HCT116 (cell line): ENCODE data around the gene DNAJC3. TPM values are rescaled to one million over a fixed set of nuclear protein-coding genes. Genes with fewer than 3 reads are reported as not detected.

Experiments used
- ATAC-seq: fragments of 200-7000 bp; cut with Tn5 transposase; 2 replicates; pipeline ENCODE4 v1.9.1; 2020; ENCODE audit warnings: mild to moderate bottlenecking, moderate library complexity
- BruUV-seq: library from RNA; stranded (reverse); fragments of 400-500 nt; replicated peaks from 2 replicates; lab custom pipeline; 2021; lab: Mats Ljungman, UMichigan
- CTCF ChIA-PET: fragments of 300-600 bp; sonication (Branson Sonifier 250); formaldehyde crosslinking; loops from one replicate; lab custom pipeline; 2021; ENCODE audit warnings: antibody characterized with exemption; lab: Charles Lee
- POLR2A ChIA-PET: fragments of 300-600, 350-600 bp; sonication (Branson Sonifier 250); formaldehyde crosslinking; loops from one replicate; lab custom pipeline; 2021; ENCODE audit warnings: antibody characterized with exemption; lab: Charles Lee
- RAD21 ChIA-PET, 2 experiments: fragments of 300-600 bp; sonication (Branson Sonifier 250); formaldehyde crosslinking; loops; one replicate each; lab custom pipeline; 2023; ENCODE audit warnings: low total read pairs in 2 of 2; ENCODE audit not compliant: uncharacterized antibody in 2 of 2, unreplicated experiment in 2 of 2, low non-redundant PET in 1 of 2; lab: Charles Lee
- DNase-seq: peaks from one replicate; pipeline ENCODE4 v3.0.0-alpha.2; 2010; ENCODE audit warnings: low read depth, low spot score
- H2AFZ ChIP-seq: fragments of 200-600 bp; shearing (Covaris generic), sonication (generic); 2 replicates; pipeline ENCODE4 v1.6.1; 2017; ENCODE audit warnings: low read depth, mixed run types, mixed read lengths, antibody characterized with exemption, low read length; ENCODE audit not compliant: poor library complexity, severe bottlenecking
- H3K27ac ChIP-seq: 2 replicates; pipeline ENCODE4 v1.5.1; 2012; ENCODE audit warnings: low read depth, low read length
- H3K27me3 ChIP-seq: fragments of 200-600 bp; sonication (generic); 2 replicates; pipeline ENCODE4 v1.6.1; 2016; ENCODE audit warnings: mixed run types, low read length, mixed read lengths; ENCODE audit not compliant: insufficient read depth
- H3K36me3 ChIP-seq, 2 experiments: fragments of 200-500 bp in 1 of 2; fragments of 200-600 bp in 1 of 2; sonication (Bioruptor generic) in 1 of 2; sonication (generic) in 1 of 2; 2 replicates each; pipeline versions ENCODE4 v1.5.1 to v1.6.1; 2014 to 2016; ENCODE audit warnings: low read length in 2 of 2, inconsistent platforms in 1 of 2, mixed read lengths in 1 of 2, mixed run types in 1 of 2; ENCODE audit not compliant: insufficient read depth in 2 of 2, control insufficient read depth in 1 of 2
- H3K4me1 ChIP-seq, 2 experiments: fragments of 200-600 bp in 1 of 2; sonication (generic) in 1 of 2; 2 replicates each; pipeline versions ENCODE4 v1.5.1 to v1.6.1; 2012 to 2017; ENCODE audit warnings: low read length in 2 of 2, inconsistent platforms in 1 of 2, mild to moderate bottlenecking in 1 of 2, mixed read lengths in 1 of 2, mixed run types in 1 of 2, moderate library complexity in 1 of 2; ENCODE audit not compliant: insufficient read depth in 2 of 2, control insufficient read depth in 1 of 2
- H3K4me2 ChIP-seq: fragments of 200-600 bp; sonication (generic); 2 replicates; pipeline ENCODE4 v1.6.1; 2017; ENCODE audit warnings: mixed run types, low read length, mixed read lengths
- H3K4me3 ChIP-seq, 2 experiments: fragments of 200-600 bp in 1 of 2; sonication (generic) in 1 of 2; replicated peaks in 1 of 2; 2 replicates each; pipeline ENCODE4 v1.5.1; 2011 to 2016; ENCODE audit warnings: low read length in 2 of 2, control low read depth in 1 of 2, low read depth in 1 of 2, mild to moderate bottlenecking in 1 of 2, mixed read lengths in 1 of 2, mixed run types in 1 of 2
- H3K79me2 ChIP-seq: fragments of 200-600 bp; sonication (generic); 2 replicates; pipeline ENCODE4 v1.6.1; 2017; ENCODE audit warnings: mild to moderate bottlenecking, mixed run types, low read length, moderate library complexity, mixed read lengths; ENCODE audit not compliant: insufficient read depth
- H3K9ac ChIP-seq: fragments of 200-600 bp; sonication (generic); 2 replicates; pipeline ENCODE4 v1.6.1; 2016; ENCODE audit warnings: low read length, mixed read lengths
- H3K9me2 ChIP-seq: fragments of 200-600 bp; sonication (generic), shearing (Covaris generic); 2 replicates; pipeline ENCODE4 v1.6.1; 2017; ENCODE audit warnings: mixed run types, mild to moderate bottlenecking, moderate library complexity; ENCODE audit not compliant: insufficient read depth
- H3K9me3 ChIP-seq, 2 experiments: fragments of 200-500 bp in 1 of 2; fragments of 200-600 bp in 1 of 2; sonication (Bioruptor generic) in 1 of 2; sonication (generic) in 1 of 2; 2 replicates each; pipeline ENCODE4 v1.6.1; 2014 to 2017; ENCODE audit warnings: low read length in 2 of 2, mixed read lengths in 2 of 2, inconsistent platforms in 1 of 2, low read depth in 1 of 2, mild to moderate bottlenecking in 1 of 2, mixed run types in 1 of 2, moderate library complexity in 1 of 2; ENCODE audit not compliant: control insufficient read depth in 1 of 2, insufficient read depth in 1 of 2
- H4K20me1 ChIP-seq: fragments of 200-600 bp; sonication (generic), shearing (Covaris generic); 2 replicates; pipeline ENCODE4 v1.6.1; 2017; ENCODE audit warnings: mixed run types, mild to moderate bottlenecking, moderate library complexity; ENCODE audit not compliant: insufficient read depth
- CBX3 ChIP-seq: IDR thresholded peaks from 2 replicates; pipeline ENCODE4 v1.6.1; 2012; ENCODE audit warnings: low read depth
- ELF1 ChIP-seq: IDR thresholded peaks from 2 replicates; pipeline ENCODE4 v1.6.1; 2012; ENCODE audit warnings: low read depth, borderline replicate concordance
- EZH2 ChIP-seq: fragments of 200-600 bp; sonication (generic); IDR thresholded peaks from 2 replicates; pipeline ENCODE4 v1.6.1; 2017; ENCODE audit warnings: antibody characterized with exemption, mixed run types
- EZH2phosphoT487 ChIP-seq: fragments of 200-600 bp; IDR thresholded peaks from 2 replicates; pipeline ENCODE4 v1.6.1; 2018; ENCODE audit warnings: antibody characterized with exemption, borderline replicate concordance
- FOSL1 ChIP-seq: IDR thresholded peaks from 2 replicates; pipeline ENCODE4 v1.6.1; 2012; ENCODE audit warnings: low read depth
- JUND ChIP-seq: IDR thresholded peaks from 2 replicates; pipeline ENCODE4 v1.6.1; 2012
- RAD21 ChIP-seq: IDR thresholded peaks from 2 replicates; pipeline ENCODE4 v1.6.1; 2012; ENCODE audit warnings: low read depth, mild to moderate bottlenecking
- SP1 ChIP-seq: IDR thresholded peaks from 2 replicates; pipeline ENCODE4 v1.6.1; 2012; ENCODE audit warnings: low read depth
- TCF7L2 ChIP-seq: IDR thresholded peaks from 2 replicates; pipeline ENCODE4 v1.7.0; 2011; ENCODE audit warnings: borderline replicate concordance, inconsistent platforms; ENCODE audit not compliant: insufficient read depth, insufficient read length; ENCODE audit errors: extremely low read depth
- ZFX ChIP-seq: fragments of 450-650 bp; IDR thresholded peaks from 2 replicates; pipeline ENCODE4 v1.6.1; 2017
- intact Hi-C: fragments of 100-400 bp; cut with micrococcal nuclease; formaldehyde crosslinking; loops from 2 replicates; pipeline ENCODE4 v1.10.0; 2022
- total RNA-seq: library from RNA; stranded (reverse); gene quantifications from one replicate; pipeline ENCODE4 v1.2.1, GENCODE V29; 2021; ENCODE audit not compliant: unreplicated experiment
- TF ChIP-seq, protein P1 (sequence below), 3 experiments: fragments of 200-600 bp in 1 of 3; sonication (generic) in 1 of 3; IDR thresholded peaks in 2 of 3; conservative IDR thresholded peaks in 1 of 3; 2 replicates each; pipeline ENCODE4 v1.5.1; 2012 to 2017; ENCODE audit warnings: low read depth in 2 of 3, low read length in 2 of 3, antibody characterized with exemption in 1 of 3, borderline replicate concordance in 1 of 3, control low read depth in 1 of 3, mild to moderate bottlenecking in 1 of 3, mixed read lengths in 1 of 3, mixed run types in 1 of 3, moderate library complexity in 1 of 3; ENCODE audit not compliant: insufficient read depth in 1 of 3

DNAJC3 gene
- total RNA-seq, 1 experiment from 2014 or later, result 28.5 TPM

DNA sequence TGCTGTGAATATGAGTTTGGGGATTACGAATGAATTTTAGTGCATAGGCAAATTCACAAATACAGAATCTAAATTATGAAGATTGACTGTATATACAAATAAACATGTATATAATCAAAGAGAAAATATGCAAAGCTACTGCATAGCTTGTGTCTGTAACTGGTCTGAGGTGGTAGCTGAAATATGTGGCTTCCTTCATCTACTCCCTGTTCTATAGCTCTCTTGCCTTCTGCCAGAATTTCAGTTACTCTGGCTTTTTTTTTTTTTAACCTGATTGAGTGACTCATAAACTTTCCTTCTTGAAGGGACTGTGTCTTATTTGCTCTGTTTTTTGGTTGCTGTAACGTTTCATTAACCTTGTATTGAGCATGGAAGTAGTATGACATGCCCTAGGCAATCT lies 26.6 kb downstream of the DNAJC3 start:
- no peak overlapping the region for H3K27ac ChIP-seq
- DNase-seq, result no peak
- H3K9me2 ChIP-seq, result no peaks in the 10 kb centered on the region
- RAD21 ChIA-PET, result no interaction called here
- POLR2A ChIA-PET, result no interaction called here
- H3K4me1 ChIP-seq, result no peaks in the 10 kb centered on the region
- BruUV-seq, result no TSS peak
- 0 out of 2 replicates have a peak, but pooled peaks cover 6% of the 10 kb centered on the region for H4K20me1 ChIP-seq
- CTCF ChIA-PET, result interaction anchor here (1.2 to 2.1 kb wide), 2 partner anchors 43 to 130 kb away, joined by 3 to 7 read pairs; no protein-coding TSS in a partner anchor
- TF ChIP-seq ZFX (no peak), JUND (no peak)
- TF ChIP-seq, all 23 proteins: peak for 0
- intact Hi-C loops, result no loop called here
- Histone ChIP-seq H2AFZ (no peak overlapping the region), H3K4me2 (no peak overlapping the region), H3K79me2 (peaks cover 64% of the 10 kb centered on the region), H3K9me3 (no peaks in the 10 kb centered on the region), H3K4me3 (no peak overlapping the region), H3K27me3 (no peaks in the 10 kb centered on the region), H3K36me3 (no peaks in the 10 kb centered on the region), H3K9ac (no peak overlapping the region)
- ATAC-seq, result no peak

DNA sequence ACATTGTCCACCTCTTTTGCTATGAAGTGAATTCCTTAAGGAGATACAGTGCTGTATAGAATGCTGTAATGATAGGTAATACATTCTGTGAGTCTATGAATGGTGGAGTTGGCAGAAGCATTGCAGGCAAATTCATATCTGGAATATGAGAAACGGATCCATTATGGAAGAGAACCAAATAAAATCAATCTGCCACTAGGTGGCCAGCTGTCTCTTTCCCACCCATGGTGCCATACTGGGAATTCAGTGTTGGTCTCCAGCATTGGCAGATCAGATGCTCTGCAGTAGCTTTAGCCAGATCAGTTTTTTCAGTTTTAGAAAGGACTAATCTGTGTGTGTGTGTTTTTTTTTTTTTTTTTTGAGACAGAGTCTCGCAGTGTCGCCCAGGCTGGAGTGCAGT lies 27.6 kb downstream of the DNAJC3 start:
- no peaks in the 10 kb centered on the region for H3K9me3 ChIP-seq
- no TSS peak for BruUV-seq
- no peak overlapping the region for H3K4me2 ChIP-seq
- no peak overlapping the region for H3K4me3 ChIP-seq
- CTCF ChIA-PET, result interaction anchor here (1.0 to 1.4 kb wide), 3 partner anchors 44 to 130 kb away, joined by 3 read pairs; no protein-coding TSS in a partner anchor
- H3K9ac ChIP-seq, result no peak overlapping the region
- POLR2A ChIA-PET, result no interaction called here
- no peak for TF ChIP-seq EZH2
- no peak for TF ChIP-seq SP1
- no peak for TF ChIP-seq TCF7L2
- no peak for TF ChIP-seq ZFX
- TF ChIP-seq EZH2phosphoT487, result no peak
- TF ChIP-seq ELF1, result no peak
- TF ChIP-seq CBX3, result no peak
- TF ChIP-seq FOSL1, result no peak
- peak; percentile 47 for TF ChIP-seq RAD21
- TF ChIP-seq, protein P1, sequence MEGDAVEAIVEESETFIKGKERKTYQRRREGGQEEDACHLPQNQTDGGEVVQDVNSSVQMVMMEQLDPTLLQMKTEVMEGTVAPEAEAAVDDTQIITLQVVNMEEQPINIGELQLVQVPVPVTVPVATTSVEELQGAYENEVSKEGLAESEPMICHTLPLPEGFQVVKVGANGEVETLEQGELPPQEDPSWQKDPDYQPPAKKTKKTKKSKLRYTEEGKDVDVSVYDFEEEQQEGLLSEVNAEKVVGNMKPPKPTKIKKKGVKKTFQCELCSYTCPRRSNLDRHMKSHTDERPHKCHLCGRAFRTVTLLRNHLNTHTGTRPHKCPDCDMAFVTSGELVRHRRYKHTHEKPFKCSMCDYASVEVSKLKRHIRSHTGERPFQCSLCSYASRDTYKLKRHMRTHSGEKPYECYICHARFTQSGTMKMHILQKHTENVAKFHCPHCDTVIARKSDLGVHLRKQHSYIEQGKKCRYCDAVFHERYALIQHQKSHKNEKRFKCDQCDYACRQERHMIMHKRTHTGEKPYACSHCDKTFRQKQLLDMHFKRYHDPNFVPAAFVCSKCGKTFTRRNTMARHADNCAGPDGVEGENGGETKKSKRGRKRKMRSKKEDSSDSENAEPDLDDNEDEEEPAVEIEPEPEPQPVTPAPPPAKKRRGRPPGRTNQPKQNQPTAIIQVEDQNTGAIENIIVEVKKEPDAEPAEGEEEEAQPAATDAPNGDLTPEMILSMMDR (IDR thresholded peaks at IDR 0.05 in 2 of 3, conservative IDR thresholded peaks at IDR 0.05 in 1 of 3; ENCODE audit: borderline replicate concordance in 1 of 3, insufficient read depth in 1 of 3, low read depth in 2 of 3, low read length in 2 of 3), result peak; percentile 30 to 48 (median 43); a peak in 4 of 6 replicates
- no peaks in the 10 kb centered on the region for H3K4me1 ChIP-seq
- intact Hi-C loops, result no loop called here
- no peaks in the 10 kb centered on the region for H3K27me3 ChIP-seq
- H2AFZ ChIP-seq, result no peak overlapping the region
- H3K79me2 ChIP-seq, result peaks cover 56% of the 10 kb centered on the region
- no peaks in the 10 kb centered on the region for H3K9me2 ChIP-seq
- 0 out of 2 replicates have a peak, but pooled peaks cover 6% of the 10 kb centered on the region for H4K20me1 ChIP-seq
- no peak overlapping the region for H3K27ac ChIP-seq
- DNase-seq, result no peak
- RAD21 ChIA-PET, result no interaction called here
- H3K36me3 ChIP-seq, result no peaks in the 10 kb centered on the region
- ATAC-seq, result peak; percentile 72
